ENCODE results near the gene PTPN1.
"Not testable (repeated sequence)": the region's sequence is repeated elsewhere in the genome, so short reads cannot be mapped to it uniquely, and the experiment has no call there.

PTPN1 gene

GRCh38 chr20:50560867-50561266 is 50.7 kb downstream of the PTPN1 start:
- DNase-seq: no peak

GRCh38 chr20:50561379-50562078 is 51.3 kb downstream of the PTPN1 start:
- DNase-seq: no peak

GRCh38 chr20:50562262-50562701 is 52.1 kb downstream of the PTPN1 start:
- DNase-seq: no peak

GRCh38 chr20:50563133-50563944 is 53.2 kb downstream of the PTPN1 start:
- no peak for DNase-seq

- DNase-seq: no peak
Measured at GRCh38 chr20:50565383-50565782, 55.2 kb downstream of the PTPN1 start.

GRCh38 chr20:50565871-50566270 is 55.7 kb downstream of the PTPN1 start:
- no peak for DNase-seq

- DNase-seq: no peak
Measured at GRCh38 chr20:50567860-50568548, 57.8 kb downstream of the PTPN1 start.

GRCh38 chr20:50568549-50568942 is 58.4 kb downstream of the PTPN1 start:
- DNase-seq: no peak

GRCh38 chr20:50569487-50569863 is 59.3 kb downstream of the PTPN1 start:
- DNase-seq: not testable (repeated sequence)

- peak; percentile 50 to 55 for DNase-seq
Measured at GRCh38 chr20:50569864-50570836, 60.0 kb downstream of the PTPN1 start.

GRCh38 chr20:50571466-50571865 is 61.3 kb downstream of the PTPN1 start:
- no peak for DNase-seq

GRCh38 chr20:50572938-50573777 is 63.0 kb downstream of the PTPN1 start:
- no peak for DNase-seq

GRCh38 chr20:50574108-50574507 is 63.9 kb downstream of the PTPN1 start:
- no peak for DNase-seq

- DNase-seq: no peak
Measured at GRCh38 chr20:50574586-50574985, 64.4 kb downstream of the PTPN1 start.

- peak; percentile 71 for DNase-seq
Measured at GRCh38 chr20:50575865-50576720, 65.9 kb downstream of the PTPN1 start.

- no peak for DNase-seq
Measured at GRCh38 chr20:50577175-50578018, 67.2 kb downstream of the PTPN1 start.

GRCh38 chr20:50578061-50578777 is 68.0 kb downstream of the PTPN1 start:
- DNase-seq: no peak

- DNase-seq: no peak
Measured at GRCh38 chr20:50578778-50579165, 68.6 kb downstream of the PTPN1 start.

- no peak for DNase-seq
Measured at GRCh38 chr20:50579511-50579910, 69.3 kb downstream of the PTPN1 start.
